ENCODE measurements around the gene PATJ.
"Not testable (repeated sequence)": the region's sequence is repeated elsewhere in the genome, so short reads cannot be mapped to it uniquely, and the experiment has no call there.

The PATJ gene

GRCh38 chr1:61956016-61956645 lies 213.9 kb downstream of the PATJ start:
- H3K4me1 ChIP-seq (ENCODE audit: insufficient read depth, low read length) = peaks cover 7% of the 10 kb centered on the region
- no peaks in the 10 kb centered on the region for H3K27me3 ChIP-seq (ENCODE audit: control insufficient read depth in 1 of 2, insufficient read depth in 2 of 2, low read length in 2 of 2)
- no peaks in the 10 kb centered on the region for H3K9me3 ChIP-seq (ENCODE audit: low read length)
- no peak overlapping the region for H3K9ac ChIP-seq (ENCODE audit: low read length)
- no peak overlapping the region for H3K4me3 ChIP-seq (ENCODE audit: low read depth in 1 of 2, low read length in 2 of 2)
- H3K36me3 ChIP-seq (ENCODE audit: insufficient read depth, low read length) = no peaks in the 10 kb centered on the region
- no peak overlapping the region for H3K27ac ChIP-seq (ENCODE audit: low read depth, low read length)

- Histone ChIP-seq H3K9me3 (ENCODE audit: low read length) (no peaks in the 10 kb centered on the region), H3K27me3 (ENCODE audit: control insufficient read depth in 1 of 2, insufficient read depth in 2 of 2, low read length in 2 of 2) (no peaks in the 10 kb centered on the region), H3K9ac (ENCODE audit: low read length) (no peak overlapping the region), H3K27ac (ENCODE audit: low read depth, low read length) (no peak overlapping the region), H3K36me3 (ENCODE audit: insufficient read depth, low read length) (no peaks in the 10 kb centered on the region), H3K4me1 (ENCODE audit: insufficient read depth, low read length) (peaks cover 5% of the 10 kb centered on the region), H3K4me3 (ENCODE audit: low read depth in 1 of 2, low read length in 2 of 2) (no peak overlapping the region)
Measured at GRCh38 chr1:61956784-61957183, 214.5 kb downstream of the PATJ start.

- Histone ChIP-seq H3K4me3 (ENCODE audit: low read depth in 1 of 2, low read length in 2 of 2) (no peak overlapping the region), H3K36me3 (ENCODE audit: insufficient read depth, low read length) (no peaks in the 10 kb centered on the region), H3K9me3 (ENCODE audit: low read length) (no peaks in the 10 kb centered on the region), H3K27me3 (ENCODE audit: control insufficient read depth in 1 of 2, insufficient read depth in 2 of 2, low read length in 2 of 2) (no peaks in the 10 kb centered on the region), H3K9ac (ENCODE audit: low read length) (no peak overlapping the region), H3K4me1 (ENCODE audit: insufficient read depth, low read length) (no peaks in the 10 kb centered on the region), H3K27ac (ENCODE audit: low read depth, low read length) (no peak overlapping the region)
Measured at GRCh38 chr1:61961009-61961408, 218.7 kb downstream of the PATJ start.

- Histone ChIP-seq H3K27ac (ENCODE audit: low read depth, low read length) (no peak overlapping the region), H3K27me3 (ENCODE audit: control insufficient read depth in 1 of 2, insufficient read depth in 2 of 2, low read length in 2 of 2) (no peaks in the 10 kb centered on the region), H3K36me3 (ENCODE audit: insufficient read depth, low read length) (no peaks in the 10 kb centered on the region), H3K9ac (ENCODE audit: low read length) (no peak overlapping the region), H3K4me3 (ENCODE audit: low read depth in 1 of 2, low read length in 2 of 2) (no peak overlapping the region), H3K4me1 (ENCODE audit: insufficient read depth, low read length) (no peaks in the 10 kb centered on the region), H3K9me3 (ENCODE audit: low read length) (no peaks in the 10 kb centered on the region)
Measured at GRCh38 chr1:61962631-61963030, 220.4 kb downstream of the PATJ start.

- H3K4me1 ChIP-seq (ENCODE audit: insufficient read depth, low read length); H3K9me3 ChIP-seq (ENCODE audit: low read length); H3K9ac ChIP-seq (ENCODE audit: low read length); H3K27ac ChIP-seq (ENCODE audit: low read depth, low read length); H3K36me3 ChIP-seq (ENCODE audit: insufficient read depth, low read length); H3K27me3 ChIP-seq (ENCODE audit: control insufficient read depth in 1 of 2, insufficient read depth in 2 of 2, low read length in 2 of 2); H3K4me3 ChIP-seq (ENCODE audit: low read depth in 1 of 2, low read length in 2 of 2): not testable (repeated sequence)
Measured at GRCh38 chr1:61966450-61967225, 224.4 kb downstream of the PATJ start.

- no peaks in the 10 kb centered on the region for H3K27me3 ChIP-seq (ENCODE audit: control insufficient read depth in 1 of 2, insufficient read depth in 2 of 2, low read length in 2 of 2)
- H3K9ac ChIP-seq (ENCODE audit: low read length) = no peak overlapping the region
- no peaks in the 10 kb centered on the region for H3K9me3 ChIP-seq (ENCODE audit: low read length)
- H3K36me3 ChIP-seq (ENCODE audit: insufficient read depth, low read length) = no peaks in the 10 kb centered on the region
- H3K4me1 ChIP-seq (ENCODE audit: insufficient read depth, low read length) = no peaks in the 10 kb centered on the region
- no peak overlapping the region for H3K4me3 ChIP-seq (ENCODE audit: low read depth in 1 of 2, low read length in 2 of 2)
- H3K27ac ChIP-seq (ENCODE audit: low read depth, low read length) = no peak overlapping the region
Measured at GRCh38 chr1:61967750-61968149, 225.5 kb downstream of the PATJ start.

GRCh38 chr1:61968869-61969268 lies 226.6 kb downstream of the PATJ start:
- Histone ChIP-seq H3K4me1 (ENCODE audit: insufficient read depth, low read length) (no peaks in the 10 kb centered on the region), H3K4me3 (ENCODE audit: low read depth in 1 of 2, low read length in 2 of 2) (no peak overlapping the region), H3K27ac (ENCODE audit: low read depth, low read length) (no peak overlapping the region), H3K9ac (ENCODE audit: low read length) (no peak overlapping the region), H3K27me3 (ENCODE audit: control insufficient read depth in 1 of 2, insufficient read depth in 2 of 2, low read length in 2 of 2) (no peaks in the 10 kb centered on the region), H3K9me3 (ENCODE audit: low read length) (no peaks in the 10 kb centered on the region), H3K36me3 (ENCODE audit: insufficient read depth, low read length) (no peaks in the 10 kb centered on the region)

- no peaks in the 10 kb centered on the region for H3K27me3 ChIP-seq (ENCODE audit: control insufficient read depth in 1 of 2, insufficient read depth in 2 of 2, low read length in 2 of 2)
- no peaks in the 10 kb centered on the region for H3K9me3 ChIP-seq (ENCODE audit: low read length)
- no peak overlapping the region for H3K27ac ChIP-seq (ENCODE audit: low read depth, low read length)
- no peak overlapping the region for H3K4me3 ChIP-seq (ENCODE audit: low read depth in 1 of 2, low read length in 2 of 2)
- no peak overlapping the region for H3K9ac ChIP-seq (ENCODE audit: low read length)
- H3K36me3 ChIP-seq (ENCODE audit: insufficient read depth, low read length) = no peaks in the 10 kb centered on the region
- H3K4me1 ChIP-seq (ENCODE audit: insufficient read depth, low read length) = no peaks in the 10 kb centered on the region
Measured at GRCh38 chr1:61973100-61973837, 231.0 kb downstream of the PATJ start.

GRCh38 chr1:61975638-61976037 lies 233.4 kb downstream of the PATJ start:
- Histone ChIP-seq H3K9ac (ENCODE audit: low read length) (no peak overlapping the region), H3K27ac (ENCODE audit: low read depth, low read length) (no peak overlapping the region), H3K36me3 (ENCODE audit: insufficient read depth, low read length) (no peaks in the 10 kb centered on the region)

GRCh38 chr1:61976566-61976965 lies 234.3 kb downstream of the PATJ start:
- H3K4me1 ChIP-seq (ENCODE audit: insufficient read depth, low read length) = no peaks in the 10 kb centered on the region
- H3K9me3 ChIP-seq (ENCODE audit: low read length) = no peaks in the 10 kb centered on the region
- H3K9ac ChIP-seq (ENCODE audit: low read length) = no peak overlapping the region
- no peak overlapping the region for H3K4me3 ChIP-seq (ENCODE audit: low read depth in 1 of 2, low read length in 2 of 2)
- H3K27me3 ChIP-seq (ENCODE audit: control insufficient read depth in 1 of 2, insufficient read depth in 2 of 2, low read length in 2 of 2) = no peaks in the 10 kb centered on the region
- no peak overlapping the region for H3K27ac ChIP-seq (ENCODE audit: low read depth, low read length)
- no peaks in the 10 kb centered on the region for H3K36me3 ChIP-seq (ENCODE audit: insufficient read depth, low read length)

More at GRCh38 chr1:61975638-61976037, 233.4 kb downstream of the PATJ start:
- Histone ChIP-seq H3K9me3 (ENCODE audit: low read length) (no peaks in the 10 kb centered on the region), H3K4me3 (ENCODE audit: low read depth in 1 of 2, low read length in 2 of 2) (no peak overlapping the region), H3K27me3 (ENCODE audit: control insufficient read depth in 1 of 2, insufficient read depth in 2 of 2, low read length in 2 of 2) (no peaks in the 10 kb centered on the region), H3K4me1 (ENCODE audit: insufficient read depth, low read length) (no peaks in the 10 kb centered on the region)

- Histone ChIP-seq H3K27ac (ENCODE audit: low read depth, low read length) (no peak overlapping the region), H3K27me3 (ENCODE audit: control insufficient read depth in 1 of 2, insufficient read depth in 2 of 2, low read length in 2 of 2) (no peaks in the 10 kb centered on the region), H3K9me3 (ENCODE audit: low read length) (no peaks in the 10 kb centered on the region), H3K4me3 (ENCODE audit: low read depth in 1 of 2, low read length in 2 of 2) (no peak overlapping the region), H3K36me3 (ENCODE audit: insufficient read depth, low read length) (no peaks in the 10 kb centered on the region), H3K4me1 (ENCODE audit: insufficient read depth, low read length) (no peaks in the 10 kb centered on the region), H3K9ac (ENCODE audit: low read length) (no peak overlapping the region)
Measured at GRCh38 chr1:61978796-61979195, 236.5 kb downstream of the PATJ start.

All from muscle layer of colon (tissue), 2 donors.